Hematopoietic multipotent progenitor cell treated with erythropoietin and hydrocortisone succinate and interleukin-3 and kit ligand, for 15 days (in vitro differentiated cells): Measurements from ENCODE around the gene TAS2R38.

Experiments
- DNase-seq: peaks from one replicate; pipeline ENCODE4 v3.0.0-alpha.2; 2015; ENCODE audit warnings: low spot score

Gene TAS2R38

DNA sequence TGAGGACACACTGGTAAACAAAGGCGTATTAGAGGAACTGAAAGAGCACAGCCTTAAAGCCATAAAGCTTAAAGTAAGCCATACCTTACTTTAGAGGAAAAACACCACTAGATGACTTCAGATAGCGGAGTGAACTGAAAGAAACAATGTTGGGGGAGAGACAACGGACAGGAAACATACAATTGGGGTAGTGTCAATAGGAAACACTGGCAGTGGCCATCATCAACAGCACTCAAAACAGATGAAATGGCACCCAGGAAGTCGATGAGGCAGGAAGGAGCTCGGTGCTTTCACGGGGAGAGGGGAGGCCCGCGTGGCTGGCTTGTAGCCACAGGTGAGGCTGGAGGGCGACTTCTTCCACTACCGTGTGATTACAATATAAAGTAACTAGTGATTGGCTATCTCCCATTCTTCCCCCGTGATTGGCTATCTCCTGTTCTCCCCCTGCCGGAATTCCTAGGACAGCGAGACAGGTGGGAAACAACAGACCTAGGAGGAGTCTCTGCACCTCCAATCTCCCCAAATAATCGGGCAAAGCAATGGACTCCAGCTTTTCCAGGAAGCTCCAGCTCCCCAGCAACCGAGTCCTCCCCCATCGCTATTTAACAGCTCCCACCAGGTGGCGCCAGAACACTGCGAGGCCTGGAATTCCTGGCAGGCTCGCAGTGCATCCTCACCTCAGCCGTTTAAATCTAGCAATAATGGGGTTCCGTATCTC is 2.4 kb upstream of the TAS2R38 start:
- DNase-seq, result peak; percentile 28

DNA sequence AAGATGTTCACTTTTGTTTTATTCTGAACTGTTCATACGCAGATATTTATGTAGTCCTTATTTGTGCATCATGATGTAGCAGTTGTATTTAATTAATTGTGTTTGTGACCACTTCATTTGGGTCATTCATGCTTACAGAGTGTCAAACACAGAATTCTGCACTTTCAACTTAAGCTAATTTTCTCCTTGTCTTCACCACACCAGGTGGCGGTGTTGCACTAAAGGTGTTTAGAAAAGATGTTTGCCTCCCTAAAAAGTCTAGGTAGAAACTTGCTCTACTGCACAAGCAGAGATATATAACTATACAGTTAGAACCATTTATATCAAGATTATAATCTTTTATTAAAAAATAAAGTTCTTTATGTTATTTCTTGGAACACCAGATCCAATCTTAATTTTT is 1.3 kb upstream of the TAS2R38 start:
- no peak for DNase-seq

DNA sequence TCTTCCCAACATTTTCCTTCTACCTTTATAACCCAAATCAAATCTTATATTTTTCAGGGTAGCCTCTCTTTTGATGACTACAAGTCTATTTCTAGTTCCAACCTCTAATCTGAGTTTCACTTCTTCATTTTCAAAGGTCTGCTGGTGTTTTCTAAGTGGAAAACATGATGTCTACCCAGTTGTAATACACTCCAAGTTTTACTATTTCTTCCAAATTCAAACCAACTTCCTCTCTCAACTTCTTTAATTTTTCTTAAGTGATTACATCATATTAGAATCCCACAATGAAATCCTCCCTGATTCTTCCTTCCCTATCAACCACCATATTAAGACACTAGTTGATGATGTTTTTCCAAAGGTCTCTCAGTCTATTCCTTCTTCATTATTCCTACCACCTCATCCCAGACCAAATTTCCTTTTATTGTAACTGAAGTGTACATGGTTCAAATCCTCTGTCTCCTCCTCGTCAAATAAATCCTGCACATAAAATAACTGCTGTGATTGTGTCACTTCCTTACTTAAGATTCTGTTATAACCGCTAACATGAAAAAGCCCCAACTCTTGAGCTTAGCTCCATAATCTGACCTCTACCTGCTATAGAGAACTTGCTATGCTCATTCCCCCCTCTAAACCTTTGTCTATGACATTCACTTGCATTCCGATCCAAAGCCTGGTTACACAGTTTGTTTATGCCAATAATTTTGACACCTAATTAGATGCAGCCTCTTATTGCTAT is 12.7 kb downstream of the TAS2R38 start:
- no peak for DNase-seq

DNA sequence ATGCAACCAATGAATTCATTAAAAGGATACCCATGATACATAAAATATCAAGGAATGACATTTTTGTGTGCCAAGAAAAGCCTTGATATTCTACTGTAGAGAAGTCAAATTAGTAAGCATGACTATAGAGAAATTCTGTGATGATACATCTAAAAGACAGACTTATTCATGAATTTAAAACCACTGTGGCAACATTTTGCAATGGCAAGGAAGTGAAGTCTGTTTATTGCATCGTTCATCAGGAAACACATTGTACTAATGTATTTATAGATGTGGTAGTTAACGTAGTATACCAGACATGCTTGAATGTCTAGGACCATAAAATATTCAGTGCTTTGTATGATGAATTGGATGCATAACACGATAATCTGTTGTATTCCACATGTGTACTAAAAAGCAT is 17.5 kb downstream of the TAS2R38 start:
- no peak for DNase-seq

DNA sequence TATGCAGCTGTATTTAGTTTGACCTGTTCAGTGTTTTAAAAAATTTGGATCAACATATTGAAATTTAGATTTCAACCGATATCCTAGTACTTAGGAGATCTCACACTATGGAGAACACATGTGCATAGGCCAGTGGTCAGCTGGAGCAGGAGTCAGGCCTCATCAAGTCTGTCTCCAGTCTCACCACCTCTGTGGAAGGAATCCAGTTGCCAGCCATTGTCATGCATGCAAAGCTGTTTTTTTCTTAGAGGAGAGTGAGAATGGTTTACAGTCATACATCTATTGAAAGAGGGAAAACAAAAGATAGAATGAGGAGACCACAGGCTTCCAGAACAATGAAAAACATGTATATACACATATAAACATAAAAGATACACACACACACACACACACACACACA is 19.2 kb downstream of the TAS2R38 start:
- DNase-seq, result no peak

DNA sequence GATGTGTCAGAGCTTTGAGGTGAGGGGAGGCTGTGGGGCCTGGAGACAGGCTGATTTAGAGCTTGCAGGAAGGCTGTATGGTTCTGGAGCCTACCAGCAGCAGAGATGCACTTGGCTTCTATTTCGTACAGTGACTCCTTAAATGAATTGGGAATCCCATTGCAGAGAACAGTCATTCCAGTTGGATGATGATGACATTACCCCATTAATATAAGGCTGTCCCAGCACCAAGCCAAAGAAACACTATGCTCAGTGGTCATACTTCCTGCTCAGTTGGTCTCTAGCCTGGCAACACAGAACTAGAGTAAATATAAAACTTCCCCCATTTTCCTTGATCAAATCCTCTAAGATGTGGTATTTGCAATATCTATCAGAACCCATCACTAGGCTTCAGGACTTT is 21.1 kb downstream of the TAS2R38 start:
- DNase-seq, result no peak

DNA sequence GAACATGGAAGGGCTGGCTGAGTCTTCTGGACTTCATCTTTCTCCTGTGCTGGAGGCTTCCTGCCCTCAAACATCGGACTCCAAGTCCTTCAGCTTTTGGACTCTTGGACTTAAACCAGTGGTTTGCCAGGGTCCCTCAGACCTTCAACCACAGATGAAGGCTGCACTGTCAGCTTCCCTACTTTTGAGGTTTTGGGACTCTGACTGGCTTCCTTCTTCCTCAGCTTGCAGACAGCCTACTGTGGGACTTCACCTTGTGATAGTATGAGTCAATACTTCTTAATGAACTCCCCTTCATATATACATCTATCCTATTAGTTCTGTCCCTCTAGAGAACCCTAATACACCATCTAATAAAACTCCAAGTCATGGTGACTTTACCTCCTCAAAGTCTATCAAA is 22.8 kb downstream of the TAS2R38 start:
- no peak for DNase-seq

DNA sequence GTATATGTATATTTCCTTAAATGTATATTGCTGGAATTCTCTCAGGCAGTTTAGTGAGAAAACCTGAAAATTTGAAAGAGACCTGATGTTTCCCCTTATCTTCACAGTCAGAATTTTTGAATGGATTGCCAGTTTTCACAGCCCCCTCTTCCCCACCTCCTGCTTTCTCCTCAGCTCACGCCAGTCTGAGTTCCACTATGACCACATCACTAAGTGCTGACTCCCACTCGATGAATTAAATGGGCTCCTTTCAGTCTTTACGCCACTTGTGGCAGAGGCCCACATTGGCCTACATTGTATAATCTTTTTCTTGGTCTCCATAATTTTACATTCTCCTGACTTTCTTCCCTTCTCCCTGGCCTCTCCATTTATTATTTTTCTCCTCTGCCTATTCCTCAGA is 23.7 kb downstream of the TAS2R38 start:
- DNase-seq, result no peak

DNA sequence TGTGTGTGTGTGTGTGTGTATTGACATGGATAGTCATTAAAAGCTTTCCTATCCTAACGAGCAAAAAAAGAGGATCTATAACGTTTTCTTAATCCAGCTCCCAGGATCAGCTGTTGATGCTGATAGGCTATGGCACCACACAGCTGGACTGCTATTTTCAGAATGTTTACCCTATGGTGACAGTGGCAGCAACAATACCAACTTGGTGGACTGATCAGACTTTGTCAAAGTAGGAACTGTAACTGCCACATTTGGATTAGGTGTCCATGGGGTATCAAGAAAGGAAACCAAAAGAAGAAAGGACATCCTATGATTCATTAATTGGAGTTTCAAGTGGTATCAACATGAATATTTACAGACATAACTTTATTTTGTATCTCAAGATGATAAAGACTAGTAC is 24.1 kb downstream of the TAS2R38 start:
- no peak for DNase-seq

DNA sequence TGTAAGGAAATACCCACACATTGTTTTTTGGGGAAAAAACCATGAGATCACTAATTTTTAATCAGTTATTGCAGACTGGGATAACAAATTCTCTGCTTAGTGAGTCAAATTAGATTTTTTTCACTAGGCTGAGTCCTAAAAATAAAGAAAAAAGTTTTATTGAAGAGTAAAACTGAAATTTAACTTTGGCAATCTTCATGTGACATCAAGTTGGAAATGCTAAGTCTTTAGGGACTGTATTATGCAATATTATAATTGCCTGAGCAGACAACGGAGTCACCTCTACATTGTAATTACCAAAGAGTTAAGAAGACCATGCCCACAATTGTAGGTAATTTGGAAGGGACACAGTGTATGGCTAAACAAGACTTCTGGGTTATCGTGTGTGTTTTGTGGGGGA is 24.6 kb downstream of the TAS2R38 start:
- DNase-seq, result no peak

DNA sequence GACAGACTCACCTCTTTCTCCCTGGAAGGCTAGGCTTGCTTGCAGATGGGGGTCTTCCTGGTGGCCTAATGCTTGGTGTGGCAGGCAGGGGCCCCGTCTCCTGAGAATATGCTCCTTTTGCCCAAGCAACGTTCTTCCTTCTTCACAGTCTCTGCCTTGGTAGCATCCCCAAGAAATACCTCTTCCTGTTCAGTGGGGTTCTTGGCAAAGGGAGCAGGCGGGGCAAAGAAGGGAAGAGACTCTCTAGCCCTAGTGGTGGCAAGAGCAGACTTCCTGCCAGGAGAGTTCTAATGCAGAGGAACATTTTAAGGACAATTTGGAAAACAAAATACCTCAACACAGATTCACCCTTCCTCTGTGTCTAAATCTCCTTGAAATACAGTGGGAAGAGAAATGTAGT is 26.8 kb downstream of the TAS2R38 start, which contains the start of gene CLEC5A:
CLEC5A (minus strand) TSS at position 179 of the 400 bp plus-strand sequence. CDS start 682 bp downstream, outside the sequence.
- DNase-seq, result no peak

DNA sequence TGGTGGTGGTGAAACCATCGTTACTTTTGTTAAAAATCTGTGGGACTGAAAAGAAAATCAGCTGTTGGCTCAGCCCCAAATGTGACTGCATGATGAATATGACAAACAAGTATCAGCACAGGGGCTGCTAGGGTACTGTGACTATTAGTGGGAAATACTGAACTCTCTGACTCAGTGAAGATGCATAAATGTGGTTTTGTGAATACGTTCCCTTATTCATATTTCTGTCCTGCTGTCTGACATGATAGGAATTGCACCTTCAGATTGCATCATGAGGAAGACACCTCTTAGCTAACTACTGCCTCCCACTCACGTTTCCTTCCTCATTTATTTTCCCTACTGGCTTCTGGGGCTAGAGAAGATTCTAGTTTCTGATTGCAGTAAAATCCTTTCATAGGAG is 28.2 kb downstream of the TAS2R38 start:
- no peak for DNase-seq

DNA sequence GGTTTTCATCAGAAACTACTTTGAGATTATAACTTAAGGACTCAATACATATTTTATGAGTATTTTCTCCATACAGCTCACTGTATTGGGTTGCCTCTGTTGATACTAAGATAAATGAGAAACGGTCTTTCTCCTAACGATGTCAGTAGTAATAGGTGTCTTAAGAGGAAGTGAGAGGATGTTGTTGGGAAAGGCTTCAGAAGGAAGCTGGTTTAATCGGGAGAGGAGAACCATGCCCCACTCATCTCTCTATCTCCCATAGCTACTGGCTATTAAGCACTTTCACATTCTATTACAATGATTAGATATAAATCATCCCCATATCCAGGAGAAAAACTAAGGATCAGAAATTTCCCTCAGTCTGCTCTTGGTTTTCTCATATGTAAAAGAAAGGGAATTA is 28.8 kb downstream of the TAS2R38 start:
- DNase-seq, result no peak

DNA sequence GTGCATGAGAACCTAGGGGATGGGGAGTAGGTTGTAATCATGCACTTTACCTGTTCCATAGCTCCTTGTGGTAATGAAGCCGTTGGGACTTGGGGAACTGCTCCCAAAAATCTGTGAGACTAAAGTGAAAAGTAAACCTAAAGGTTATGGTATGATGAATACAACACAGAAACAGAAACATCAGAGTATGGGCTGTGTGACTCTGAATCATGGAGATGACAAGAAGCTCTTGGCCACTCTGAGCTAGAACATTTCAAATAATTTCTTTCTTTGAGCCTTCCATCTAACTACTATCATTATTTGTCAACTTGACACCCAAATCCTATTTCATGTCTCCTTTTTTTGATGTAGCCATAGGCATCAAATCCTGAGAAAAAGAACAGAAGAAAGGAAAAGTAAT is 29.7 kb downstream of the TAS2R38 start:
- DNase-seq, result no peak

DNA sequence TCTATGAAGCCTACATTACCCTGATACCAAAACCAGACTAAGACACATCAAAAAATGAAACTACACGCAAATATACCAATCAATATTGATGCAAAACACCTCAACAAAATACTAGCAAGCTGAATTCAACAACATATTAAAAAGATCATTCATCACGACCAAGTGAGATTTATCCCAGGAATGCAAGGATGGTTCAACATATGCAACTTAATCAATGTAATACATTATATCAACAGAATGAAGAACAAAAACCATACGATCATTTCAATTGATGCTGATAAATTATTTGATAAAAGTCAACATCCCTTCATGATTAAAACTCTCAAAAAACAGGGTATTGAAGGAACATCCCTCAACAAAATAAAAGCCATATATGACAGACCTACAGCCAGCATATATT is 32.5 kb downstream of the TAS2R38 start:
- DNase-seq, result no peak

DNA sequence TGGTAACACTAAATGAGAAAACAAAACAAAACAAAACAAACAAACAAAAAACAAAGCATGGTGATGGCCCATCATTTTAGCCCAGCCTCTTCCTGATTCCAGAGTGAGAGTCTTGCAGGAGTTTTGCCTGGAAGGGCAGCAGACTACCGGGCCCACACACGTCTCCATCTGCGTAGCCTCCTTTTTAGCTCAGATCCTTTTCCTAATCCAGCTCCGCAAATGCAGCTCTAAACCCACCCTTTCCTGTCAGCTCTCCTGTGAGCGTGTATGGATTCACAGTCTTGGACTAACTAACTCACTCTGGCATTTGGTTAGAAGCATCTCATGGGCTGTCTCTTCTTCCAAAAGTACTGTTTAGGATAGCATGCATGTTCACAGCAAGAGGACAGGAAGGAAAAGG is 43.4 kb downstream of the TAS2R38 start:
- DNase-seq, result no peak

DNA sequence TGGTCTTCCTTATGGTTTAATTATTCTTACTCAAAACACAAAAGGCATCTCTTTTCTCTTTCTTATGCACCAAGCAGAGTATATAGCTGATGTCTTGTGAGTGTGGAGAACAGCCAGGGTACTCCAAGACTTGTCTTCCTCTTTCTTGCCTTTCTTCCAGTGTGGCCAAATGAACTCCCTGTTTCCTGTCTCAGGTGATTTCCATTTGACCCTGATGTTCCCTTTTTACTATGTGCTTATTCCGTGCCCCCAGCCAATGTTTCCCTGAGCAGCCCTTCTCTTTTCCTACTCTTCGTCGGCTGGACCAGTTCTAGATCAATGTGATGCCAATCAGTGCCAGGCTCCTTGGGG is 44.8 kb downstream of the TAS2R38 start:
- no peak for DNase-seq

DNA sequence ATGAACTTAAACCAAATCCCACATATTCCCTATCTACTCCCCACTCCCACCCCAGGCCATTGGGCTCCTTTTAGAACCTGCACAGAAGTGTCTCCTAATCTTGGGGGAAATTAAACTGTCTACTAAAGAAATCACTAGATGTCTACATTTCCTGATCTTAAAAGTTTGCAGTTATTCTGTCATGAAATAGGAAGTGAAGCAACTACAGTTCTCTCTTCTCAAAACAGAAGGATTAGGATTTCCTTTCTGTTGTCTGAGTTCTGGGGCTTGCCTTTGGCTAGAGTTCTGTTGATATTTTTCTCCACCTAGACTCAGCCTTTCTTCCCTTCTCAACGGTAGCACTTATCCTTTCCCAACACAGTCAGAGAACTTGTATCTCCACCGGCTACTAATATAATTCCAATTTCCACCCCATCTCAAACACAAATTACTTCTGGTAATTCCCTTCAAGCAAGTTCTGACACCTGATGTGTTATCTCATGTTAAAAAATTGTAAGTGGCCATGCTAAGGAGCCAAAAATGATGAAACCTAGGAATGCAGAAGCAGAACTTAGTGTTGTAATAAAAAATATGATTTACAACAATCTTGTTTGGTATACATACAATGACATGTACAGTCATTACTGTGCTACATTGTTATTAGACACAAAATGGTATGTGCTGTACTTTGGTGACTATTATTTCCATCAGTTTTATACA is 45.3 kb downstream of the TAS2R38 start:
- DNase-seq, result no peak
